Measurements from ENCODE around the gene TADA1.

The TADA1 gene, protein sequence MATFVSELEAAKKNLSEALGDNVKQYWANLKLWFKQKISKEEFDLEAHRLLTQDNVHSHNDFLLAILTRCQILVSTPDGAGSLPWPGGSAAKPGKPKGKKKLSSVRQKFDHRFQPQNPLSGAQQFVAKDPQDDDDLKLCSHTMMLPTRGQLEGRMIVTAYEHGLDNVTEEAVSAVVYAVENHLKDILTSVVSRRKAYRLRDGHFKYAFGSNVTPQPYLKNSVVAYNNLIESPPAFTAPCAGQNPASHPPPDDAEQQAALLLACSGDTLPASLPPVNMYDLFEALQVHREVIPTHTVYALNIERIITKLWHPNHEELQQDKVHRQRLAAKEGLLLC

DNA sequence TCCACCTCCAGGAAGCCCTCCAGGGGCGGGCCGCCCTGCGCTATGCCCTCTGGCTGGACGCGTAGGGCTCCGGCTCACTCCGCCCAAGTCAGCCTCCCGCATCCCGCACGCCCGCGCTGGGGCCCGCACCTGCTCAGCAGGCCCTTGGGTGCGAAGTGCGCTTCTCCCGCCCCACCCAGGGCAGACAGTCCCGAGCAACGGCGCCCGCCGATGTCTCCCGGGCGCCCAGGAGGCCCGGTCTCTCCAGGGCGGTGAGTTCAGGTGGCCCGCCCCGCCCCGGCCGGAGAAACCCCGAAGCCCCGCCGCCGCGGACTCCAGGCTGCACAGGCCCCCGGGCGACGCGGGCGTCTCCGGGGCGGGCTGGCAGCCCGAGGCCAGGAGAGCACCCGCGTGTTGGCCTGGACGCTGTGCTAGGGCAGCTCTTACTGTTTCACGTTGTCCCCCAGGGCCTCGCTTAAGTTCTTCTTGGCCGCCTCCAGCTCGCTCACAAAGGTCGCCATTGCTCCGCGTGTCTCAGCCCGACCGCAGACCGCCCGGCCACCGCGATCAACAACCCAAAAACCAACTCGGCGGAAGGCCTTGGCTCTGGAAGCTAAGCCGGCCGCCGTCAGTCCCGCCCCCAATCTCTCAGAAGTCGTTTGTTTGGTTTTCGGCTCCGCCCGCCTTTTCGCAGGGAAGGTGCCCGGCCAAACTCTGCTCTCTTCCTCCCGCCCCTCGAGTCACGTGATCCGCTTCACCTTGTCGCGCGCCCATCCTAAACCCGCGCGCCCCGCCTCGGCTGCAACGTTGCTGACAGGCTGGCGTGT, at the start of gene TADA1:
Gene TADA1, minus strand, starts transcription at position 531 of the 806 bp plus-strand sequence. Its CDS starts 31 bp downstream, at position 500.
- ATAC-seq: peak; percentile 88

DNA sequence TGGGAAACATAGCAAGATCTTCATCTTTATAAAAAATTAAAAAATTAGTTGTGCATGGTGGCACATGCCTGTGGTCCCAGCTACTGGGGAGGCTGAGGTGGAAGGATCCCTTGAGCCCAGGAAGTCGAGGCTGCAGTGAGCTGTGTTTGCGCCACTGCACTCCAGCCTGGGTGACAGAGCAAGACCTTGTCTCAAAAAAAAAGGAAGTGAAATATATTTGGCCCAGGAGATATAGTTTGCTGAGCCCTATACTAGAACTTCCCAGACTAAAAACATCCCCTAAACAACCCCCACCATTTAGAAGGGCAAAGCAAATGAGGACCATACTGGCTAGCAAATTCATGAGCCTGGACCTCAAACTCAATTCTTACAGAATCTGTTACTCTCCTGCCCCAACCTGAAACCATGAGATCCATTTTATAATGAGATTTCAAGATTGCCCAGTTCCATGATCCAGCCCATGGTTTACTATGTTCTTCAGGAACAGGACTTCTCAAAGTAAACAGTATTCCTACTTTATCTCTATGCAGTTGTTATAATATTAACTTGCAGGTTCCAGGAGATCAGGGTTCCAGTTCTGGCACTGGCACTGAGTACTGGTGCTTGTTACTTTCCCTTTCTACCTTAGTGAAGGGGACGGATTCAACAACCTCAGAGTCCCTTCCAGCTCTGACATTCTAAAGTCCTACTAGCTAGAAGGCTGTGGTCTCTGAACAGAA, 48.9 kb upstream of the TADA1 start:
- no peak for ATAC-seq

DNA sequence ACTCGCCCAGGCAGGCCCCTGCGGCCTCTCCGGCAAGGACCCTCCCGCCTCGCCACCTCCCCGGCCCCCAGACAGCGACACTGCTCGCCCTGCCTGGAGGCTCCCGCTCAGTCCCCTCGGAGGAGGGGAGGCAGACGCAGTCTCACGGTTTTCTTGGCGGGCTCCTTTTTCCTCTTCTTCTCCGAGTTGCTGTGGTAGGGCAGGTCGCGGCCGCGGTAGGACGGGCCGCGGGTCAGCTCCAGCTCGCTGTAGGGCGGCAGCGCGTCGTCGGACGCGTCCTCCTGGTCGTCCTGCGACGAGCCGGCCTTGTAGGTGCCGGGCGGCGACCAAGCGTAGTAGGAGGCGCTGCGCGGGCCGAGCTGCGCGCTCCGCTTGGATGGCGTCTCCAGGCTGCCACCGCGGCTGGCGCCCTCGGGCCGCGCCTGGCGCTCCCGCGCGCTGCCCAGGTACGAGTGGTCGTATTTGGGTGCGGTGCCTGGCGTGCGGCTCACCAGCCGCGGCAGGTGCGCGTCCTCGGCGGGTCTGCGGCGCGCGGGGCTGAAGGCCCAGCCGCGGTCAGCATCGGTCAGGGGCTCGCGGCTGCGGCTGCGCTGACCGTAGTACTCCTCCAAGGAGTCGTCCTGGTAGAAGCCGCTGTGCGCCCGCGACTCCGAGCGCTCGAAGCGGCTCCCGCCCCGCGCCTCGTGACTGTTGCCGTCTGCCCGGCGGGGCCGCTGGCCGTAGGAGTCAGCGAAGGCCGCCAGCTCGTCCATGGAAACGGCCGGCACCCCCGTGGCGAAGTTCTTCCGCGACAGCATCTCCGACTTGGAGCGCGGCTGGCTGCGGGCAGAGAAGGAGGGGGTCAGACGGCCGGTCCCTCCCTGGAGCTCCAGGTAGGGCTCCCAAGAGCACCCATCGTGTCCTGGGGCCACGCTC, 44.8 kb upstream of the TADA1 start:
- no peak for ATAC-seq

DNA sequence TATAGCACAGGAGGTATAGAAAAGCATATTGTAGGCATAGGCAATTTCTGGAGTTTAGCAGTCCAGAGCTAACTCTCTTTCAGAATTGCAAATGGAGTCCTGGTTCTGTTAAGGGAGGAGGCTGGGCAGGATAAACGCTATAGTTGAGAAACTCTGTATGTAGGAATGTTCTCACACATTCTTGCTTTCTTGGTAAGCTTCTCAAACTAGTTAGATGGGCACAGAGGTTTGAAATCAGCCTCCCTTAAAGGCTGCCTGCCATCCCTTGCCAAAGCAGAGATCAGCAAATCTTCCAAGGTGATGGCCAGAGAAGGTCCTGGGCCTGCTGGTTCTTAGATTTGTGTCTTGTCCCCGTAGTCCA, 42.9 kb upstream of the TADA1 start:
- ATAC-seq: no peak

DNA sequence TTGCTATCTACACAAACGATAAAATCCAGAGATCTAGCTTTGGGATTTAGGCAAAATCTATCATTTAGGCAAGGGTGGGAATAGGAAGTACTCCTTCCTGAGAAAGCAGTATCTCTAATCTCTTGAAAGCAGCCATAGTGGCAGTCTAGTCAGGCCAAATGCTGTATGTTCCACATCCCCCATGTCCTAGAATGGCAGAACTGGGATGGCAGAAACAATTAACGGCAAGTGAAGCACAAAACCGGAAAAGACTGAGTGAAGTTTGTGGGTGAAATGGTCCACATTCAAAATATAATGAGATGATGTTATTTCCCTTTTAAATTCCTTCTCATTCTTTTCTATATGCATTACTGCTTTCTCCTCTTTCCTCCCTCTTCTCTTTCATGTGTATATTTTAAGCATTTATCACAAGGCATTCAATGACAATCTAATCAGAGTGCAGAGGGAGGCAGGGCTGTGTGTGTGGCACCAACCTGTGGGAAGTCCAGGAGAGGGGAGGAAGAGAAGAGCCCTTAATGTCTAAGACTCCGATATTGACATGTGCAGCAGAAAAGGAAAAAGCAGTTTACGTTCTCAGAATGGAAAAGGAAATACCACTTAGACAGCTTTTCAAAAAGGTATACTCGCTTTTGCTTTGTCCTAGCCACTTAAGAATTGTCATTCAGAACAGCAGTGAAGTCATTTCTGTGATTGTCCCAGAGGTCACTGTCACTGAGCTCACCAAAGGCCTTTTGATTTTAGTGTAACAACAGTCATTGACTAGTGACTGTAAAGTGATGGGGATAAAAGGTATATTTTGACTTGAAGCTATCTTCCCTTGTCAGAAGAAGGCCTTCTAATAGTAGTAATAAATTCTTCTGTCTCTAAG, 42.3 kb upstream of the TADA1 start:
- no peak for ATAC-seq

DNA sequence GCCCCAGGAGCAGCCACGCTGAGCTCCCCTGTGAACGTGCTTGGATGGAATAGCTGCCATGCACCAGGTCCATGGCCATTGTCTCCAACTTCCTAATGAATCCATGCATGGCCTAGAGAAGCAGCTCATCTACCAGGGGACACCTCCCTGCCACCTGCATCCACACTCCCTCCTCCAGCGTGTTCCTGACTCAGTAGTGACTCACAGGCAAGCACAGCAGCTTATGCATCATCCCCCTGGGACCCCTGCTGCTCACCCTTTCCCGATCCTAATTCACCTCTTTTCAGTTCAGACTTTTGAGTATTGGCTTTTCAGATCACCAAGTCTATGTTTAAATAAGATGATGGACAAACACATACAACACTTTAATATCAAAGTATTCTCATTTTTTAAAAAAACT, 39.9 kb upstream of the TADA1 start:
- no peak for ATAC-seq

DNA sequence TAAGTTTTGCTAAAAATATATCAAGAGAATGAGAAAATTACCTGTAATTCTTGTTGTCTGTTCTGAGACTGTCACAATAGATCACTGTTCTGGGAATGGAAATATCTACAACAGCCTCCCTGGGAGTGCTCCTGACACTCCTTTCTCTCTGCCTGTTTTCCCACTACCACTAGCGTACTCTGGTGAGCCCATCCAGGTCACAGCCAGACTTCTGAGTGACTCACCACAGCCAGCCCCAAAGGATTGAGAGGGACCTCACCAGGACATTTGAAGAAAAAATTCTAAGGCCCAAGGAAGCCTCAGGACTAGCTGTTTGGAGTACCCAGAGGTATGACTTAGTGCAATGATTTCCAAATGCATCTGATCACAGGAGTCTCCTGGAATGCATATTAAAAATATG, 39.0 kb upstream of the TADA1 start:
- ATAC-seq: no peak

DNA sequence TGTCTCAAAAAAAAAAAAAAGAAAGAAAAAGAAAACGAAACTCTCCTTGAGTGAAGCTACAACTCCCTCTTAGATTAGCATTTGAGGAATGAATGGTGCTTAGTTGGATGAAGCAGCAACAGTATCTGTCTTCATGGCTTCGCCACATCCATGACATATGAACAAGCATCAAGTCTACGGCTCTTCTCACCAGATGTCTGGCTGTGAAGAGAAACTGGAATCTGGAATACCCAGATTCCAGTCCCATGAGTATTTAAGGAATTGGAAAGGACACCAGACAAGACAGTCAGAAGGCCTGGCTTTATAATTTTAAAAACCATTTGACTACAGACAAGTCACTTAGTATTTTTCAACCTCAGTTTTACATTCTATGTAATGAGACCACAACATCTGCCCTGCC, 38.0 kb upstream of the TADA1 start:
- no peak for ATAC-seq

DNA sequence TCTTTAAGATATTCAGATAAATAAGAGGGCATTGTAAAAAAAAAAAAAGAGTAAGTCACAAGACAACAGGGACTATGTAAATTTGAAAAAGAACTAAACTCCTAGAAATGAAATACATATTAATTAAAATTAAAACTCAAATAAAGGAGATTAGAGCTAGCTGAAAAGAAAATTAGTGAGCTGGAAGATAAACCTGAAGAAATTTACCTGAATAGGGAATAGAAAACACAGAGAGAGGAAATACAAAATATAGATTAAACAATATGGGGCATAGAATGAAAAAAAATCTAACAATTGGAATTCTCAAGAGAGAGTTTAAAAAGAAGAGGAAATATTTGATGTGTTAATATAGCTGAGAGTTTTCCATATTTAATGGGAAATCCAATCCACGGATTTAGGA, 35.6 kb upstream of the TADA1 start:
- ATAC-seq: no peak

DNA sequence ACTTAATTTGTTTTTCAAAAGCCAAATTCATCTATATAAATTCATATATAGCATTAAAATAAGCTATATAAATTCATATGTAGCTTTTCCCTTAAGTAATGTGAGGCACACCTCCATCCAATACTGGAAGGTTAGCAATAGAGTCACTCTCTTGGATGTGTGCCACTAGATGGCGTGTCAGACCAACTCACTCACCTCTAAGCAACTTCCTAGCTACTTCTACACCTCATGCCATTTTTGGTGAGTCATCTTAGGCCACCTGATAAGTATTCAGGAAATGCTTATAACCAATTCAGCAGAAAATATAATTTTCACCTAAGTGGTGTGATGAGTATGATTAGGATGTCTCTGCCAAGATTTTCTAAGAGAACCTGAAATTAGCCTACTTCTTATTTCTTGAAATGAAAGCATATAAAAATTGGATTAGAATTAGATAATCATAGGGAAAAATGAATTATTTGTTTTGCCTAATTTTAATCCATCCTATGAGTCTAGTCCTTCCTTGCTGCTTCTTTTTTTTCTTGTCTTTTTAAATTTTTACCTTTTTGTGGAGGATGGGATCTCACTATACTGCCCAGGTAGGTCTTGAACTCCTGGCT, 34.4 kb upstream of the TADA1 start:
- ATAC-seq: peak; percentile 99 to 100

DNA sequence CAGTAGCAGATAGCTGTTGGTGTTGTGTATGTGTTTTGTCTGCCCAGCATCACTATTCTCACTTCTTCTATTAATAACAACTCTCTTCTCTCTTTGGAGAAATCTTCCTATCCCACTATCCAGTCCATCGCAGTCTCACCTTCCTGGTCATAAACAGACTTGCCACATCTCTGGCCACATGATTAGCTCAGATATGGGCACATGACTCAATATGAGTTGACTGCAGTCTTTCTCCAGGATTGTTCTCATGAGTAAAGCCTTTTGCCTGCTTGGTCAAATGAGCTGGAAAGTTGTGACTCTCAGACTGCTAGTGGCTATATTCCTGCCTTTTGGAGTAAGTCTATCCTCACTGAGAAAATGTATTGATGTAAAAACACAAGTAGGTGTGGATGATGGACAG, 32.9 kb upstream of the TADA1 start:
- ATAC-seq: no peak

DNA sequence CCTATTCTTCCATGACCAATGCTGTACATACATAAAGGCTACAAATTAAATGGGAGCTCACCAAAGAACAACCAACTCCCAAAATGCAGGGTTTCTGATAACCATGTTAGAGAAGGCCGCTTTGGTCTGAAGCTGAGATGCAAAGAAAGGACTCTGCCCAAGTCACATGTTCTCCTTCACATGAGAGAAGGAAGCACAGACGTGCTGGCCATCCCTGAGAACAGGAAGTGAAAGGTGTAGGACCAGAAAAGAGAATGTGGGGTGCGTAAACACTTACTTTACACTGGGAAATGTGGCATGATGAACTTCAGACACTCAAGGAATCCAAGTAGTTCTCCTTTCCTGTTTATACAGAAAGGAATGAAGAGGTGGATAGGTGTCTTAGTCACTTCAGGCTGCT, 31.7 kb upstream of the TADA1 start:
- ATAC-seq: no peak

DNA sequence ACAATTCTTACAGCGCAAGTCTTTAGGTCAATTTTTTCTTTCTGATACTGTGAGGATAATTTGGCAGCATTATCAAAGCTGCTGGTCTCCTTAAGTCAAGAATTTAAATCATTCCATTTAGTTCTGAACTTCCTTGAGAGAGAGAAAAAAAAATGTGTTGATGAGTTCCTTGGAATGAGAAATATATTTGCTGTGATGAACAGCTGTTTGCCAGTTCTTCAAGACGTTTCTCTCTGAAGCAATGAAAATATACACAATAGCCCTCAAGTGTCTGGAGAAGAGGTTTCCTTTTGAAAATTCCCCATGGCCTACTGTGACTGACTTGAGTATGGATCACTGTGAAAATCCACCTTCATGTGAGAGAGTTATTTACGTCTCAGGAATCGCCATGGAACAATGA, 31.0 kb upstream of the TADA1 start:
- no peak for ATAC-seq

DNA sequence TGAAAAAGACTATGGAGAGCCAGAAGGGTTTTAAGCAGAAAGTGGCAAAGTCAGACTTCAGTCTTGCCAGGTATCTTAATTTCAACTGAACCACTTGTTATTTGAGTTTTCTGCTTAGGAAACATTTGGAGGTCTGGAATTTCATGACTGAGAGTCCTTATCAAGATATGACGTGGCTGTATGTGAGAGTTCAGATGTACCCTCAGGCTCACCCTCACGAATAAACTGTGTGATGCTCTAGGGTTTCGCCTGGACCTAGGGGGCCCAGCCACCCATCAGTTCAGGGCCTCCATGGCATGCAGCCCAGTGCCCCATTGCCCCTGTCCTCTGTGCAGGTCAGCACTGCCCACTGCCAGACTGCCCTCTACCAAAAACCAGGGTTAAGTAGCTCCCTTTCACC, 30.6 kb upstream of the TADA1 start:
- ATAC-seq: no peak

DNA sequence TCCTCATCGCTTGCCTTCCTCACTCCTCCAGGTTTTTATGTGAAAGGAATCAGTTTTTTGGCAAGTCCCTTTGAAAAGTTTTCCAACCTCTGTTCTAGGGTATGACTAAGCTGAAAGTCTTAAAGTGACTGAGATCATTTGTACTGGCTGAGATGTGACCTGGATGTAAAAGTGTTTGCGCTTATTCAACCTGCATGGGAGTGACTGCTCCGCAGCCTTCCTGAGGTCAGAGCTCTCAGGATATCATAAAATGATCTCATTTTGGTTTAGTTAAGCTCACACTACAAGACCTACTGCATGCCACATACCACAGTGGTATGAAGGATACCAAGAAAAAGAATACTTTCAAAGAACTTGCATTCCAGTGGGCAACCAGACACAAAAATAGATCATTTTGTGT, 29.8 kb upstream of the TADA1 start:
- ATAC-seq: no peak

DNA sequence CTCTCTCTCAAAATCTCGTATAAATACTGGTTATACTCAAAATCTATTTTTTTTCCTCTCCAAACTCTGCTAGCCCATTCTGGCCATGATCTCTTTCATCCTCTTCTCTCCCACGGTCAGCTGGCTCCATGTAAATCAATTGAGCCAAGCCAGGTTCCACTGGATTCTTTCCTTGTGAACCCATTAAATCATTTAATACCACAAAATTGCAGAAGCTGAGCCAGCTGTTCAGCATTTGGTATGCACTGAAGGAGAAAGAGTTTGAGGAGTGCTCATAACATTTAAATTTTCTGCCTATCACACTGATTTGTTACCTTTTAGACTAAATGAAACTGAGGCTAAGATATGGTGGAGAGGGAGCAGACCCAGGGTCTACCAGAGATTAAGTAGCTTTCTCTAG, 29.1 kb upstream of the TADA1 start:
- no peak for ATAC-seq

DNA sequence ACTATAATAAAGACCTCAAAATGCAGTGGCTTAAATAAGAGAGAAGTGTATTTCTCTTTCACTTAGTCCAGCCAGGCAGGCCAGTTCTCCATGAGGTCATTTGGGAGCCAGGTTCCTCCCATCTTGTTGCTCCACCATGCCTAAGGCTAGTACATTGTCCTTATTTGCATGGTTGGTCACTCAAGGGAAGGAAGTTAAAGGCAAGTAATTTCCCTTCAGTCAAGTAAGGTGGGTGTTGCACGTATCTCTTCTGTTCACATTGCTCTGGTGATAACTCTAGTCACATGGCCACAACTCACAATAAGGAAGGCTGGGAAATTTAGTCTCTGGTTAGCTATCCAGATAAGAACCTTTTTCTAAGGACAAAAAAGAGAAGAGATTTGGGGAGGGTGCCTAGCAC, 27.2 kb upstream of the TADA1 start:
- ATAC-seq: no peak

DNA sequence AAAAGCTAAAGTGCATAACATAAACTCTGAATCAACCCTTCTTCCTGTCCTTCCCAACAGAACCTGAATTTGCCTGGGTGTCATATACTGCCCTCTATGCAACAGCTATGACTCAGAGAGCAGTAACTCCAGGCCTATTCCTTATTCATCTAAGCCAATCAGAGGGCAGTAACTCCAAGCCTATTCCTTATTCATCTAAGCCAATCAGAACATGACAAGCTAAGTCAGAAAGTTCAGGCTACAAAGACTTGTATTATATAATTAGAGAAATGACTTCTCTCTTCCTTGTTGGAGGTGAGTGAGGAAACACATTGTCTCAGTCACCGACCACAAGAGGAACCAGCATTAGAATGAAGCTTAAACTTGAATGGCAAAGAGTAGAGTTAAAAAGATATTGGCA, 26.2 kb upstream of the TADA1 start:
- ATAC-seq: no peak

DNA sequence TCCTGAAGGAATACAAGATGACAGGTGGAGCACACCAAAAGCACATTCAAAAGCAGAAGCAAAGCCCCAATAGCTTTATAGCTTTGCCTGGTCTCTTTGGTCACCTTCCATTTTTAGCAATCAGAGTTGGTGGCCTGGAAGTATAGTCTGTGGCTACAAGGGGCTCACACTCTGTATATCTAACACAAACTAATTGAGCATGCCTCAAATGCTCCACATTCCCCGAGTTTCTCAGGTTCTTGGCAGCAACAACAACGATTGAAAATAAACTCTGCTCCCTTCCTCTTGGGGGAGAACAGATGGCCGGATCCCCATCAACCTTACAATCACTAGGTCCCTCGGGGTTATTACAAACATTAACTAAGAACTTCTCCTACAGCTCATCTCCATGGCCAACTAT, 24.9 kb upstream of the TADA1 start:
- no peak for ATAC-seq

DNA sequence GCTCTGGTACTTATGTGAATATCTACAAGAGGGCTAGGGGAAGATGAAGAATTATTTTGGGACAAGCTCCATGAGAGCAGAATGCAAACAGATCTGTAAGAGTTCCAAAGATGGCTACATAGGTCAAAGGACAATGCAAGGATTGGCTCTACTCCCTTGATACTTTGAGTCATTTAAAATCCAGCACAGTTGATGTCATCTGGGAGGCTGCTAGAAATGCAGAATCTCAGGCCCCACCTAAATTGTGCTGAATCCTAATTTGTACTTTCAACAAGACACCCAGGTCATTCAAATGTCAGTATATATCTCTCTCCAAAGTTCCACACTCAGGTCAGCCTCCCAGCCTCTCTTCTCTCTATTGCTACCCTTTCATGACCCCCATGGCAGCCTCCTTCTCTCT, 23.7 kb upstream of the TADA1 start:
- no peak for ATAC-seq

DNA sequence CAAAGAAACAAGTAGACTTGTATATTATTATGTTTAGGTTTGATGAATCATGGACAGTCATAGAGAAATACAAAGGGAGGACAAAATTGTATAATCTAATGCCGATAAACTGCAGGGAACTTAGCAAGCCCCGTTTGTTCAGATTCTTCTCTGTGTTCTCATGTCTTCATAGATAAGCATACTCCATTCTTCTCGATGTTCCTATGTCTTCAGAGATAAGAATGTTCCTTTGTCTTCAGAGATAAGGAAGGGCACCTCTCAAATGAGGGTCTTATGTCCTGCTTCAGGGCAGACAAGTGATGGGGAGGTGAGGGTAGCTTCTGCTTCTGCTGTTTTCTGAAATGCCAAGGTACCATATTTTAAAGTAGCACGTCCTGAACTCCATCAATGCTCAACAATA, 19.7 kb upstream of the TADA1 start:
- ATAC-seq: no peak
